ENCODE data around the gene ROBO1.

The ROBO1 gene

GRCh38 chr3:78972617-78973301 lies 795.0 kb downstream of the ROBO1 start:
- no peak for DNase-seq (ENCODE audit: low read depth, low spot score)
- no peak for TF ChIP-seq CTCF (IDR thresholded peaks at IDR 0.05; ENCODE audit: low read depth, low read length)
- H3K4me3 ChIP-seq (ENCODE audit: low read depth, low read length): no peak overlapping the region
- in situ Hi-C loops (cut with HindIII; ENCODE audit: low sequenced_read_pairs): no loop called here

- TF ChIP-seq CTCF (IDR thresholded peaks at IDR 0.05; ENCODE audit: low read depth, low read length): no peak
- no peak overlapping the region for H3K4me3 ChIP-seq (ENCODE audit: low read depth, low read length)
- no peak for DNase-seq (ENCODE audit: low read depth, low spot score)
- in situ Hi-C loops (cut with HindIII; ENCODE audit: low sequenced_read_pairs): no loop called here
Measured at GRCh38 chr3:78970656-78971055, 797.1 kb downstream of the ROBO1 start.

- no peak overlapping the region for H3K4me3 ChIP-seq (ENCODE audit: low read depth, low read length)
- no peak for TF ChIP-seq CTCF (IDR thresholded peaks at IDR 0.05; ENCODE audit: low read depth, low read length)
- no peak for DNase-seq (ENCODE audit: low read depth, low spot score)
- in situ Hi-C loops (cut with HindIII; ENCODE audit: low sequenced_read_pairs): no loop called here
Measured at GRCh38 chr3:78969483-78969882, 798.3 kb downstream of the ROBO1 start.

GRCh38 chr3:78967061-78967460 lies 800.7 kb downstream of the ROBO1 start:
- H3K4me3 ChIP-seq (ENCODE audit: low read depth, low read length): no peak overlapping the region
- TF ChIP-seq CTCF (IDR thresholded peaks at IDR 0.05; ENCODE audit: low read depth, low read length): no peak
- in situ Hi-C loops (cut with HindIII; ENCODE audit: low sequenced_read_pairs): no loop called here
- DNase-seq (ENCODE audit: low read depth, low spot score): no peak

GRCh38 chr3:78963771-78964170 lies 804.0 kb downstream of the ROBO1 start:
- in situ Hi-C loops (cut with HindIII; ENCODE audit: low sequenced_read_pairs): no loop called here
- no peak overlapping the region for H3K4me3 ChIP-seq (ENCODE audit: low read depth, low read length)
- TF ChIP-seq CTCF (IDR thresholded peaks at IDR 0.05; ENCODE audit: low read depth, low read length): no peak
- DNase-seq (ENCODE audit: low read depth, low spot score): no peak

- DNase-seq (ENCODE audit: low read depth, low spot score): no peak
- TF ChIP-seq CTCF (IDR thresholded peaks at IDR 0.05; ENCODE audit: low read depth, low read length): no peak
- in situ Hi-C loops (cut with HindIII; ENCODE audit: low sequenced_read_pairs): no loop called here
- no peak overlapping the region for H3K4me3 ChIP-seq (ENCODE audit: low read depth, low read length)
Measured at GRCh38 chr3:78957456-78957855, 810.3 kb downstream of the ROBO1 start.
